Sciatic nerve (tissue), 2 donors: Measurements from ENCODE around the gene FAM216A. TPM values are rescaled to one million over a fixed set of nuclear protein-coding genes. Genes with fewer than 3 reads are reported as not detected.
"Not testable (repeated sequence)": the region's sequence is repeated elsewhere in the genome, so short reads cannot be mapped to it uniquely, and the experiment has no call there.

Experiments used
- ATAC-seq: fragments of 200-7000 bp; cut with Tn5 transposase; one replicate; pipeline ENCODE4 v1.9.1; 2020; ENCODE audit warnings: mild to moderate bottlenecking, moderate library complexity
- DNase-seq: peaks from one replicate; pipeline ENCODE4 v3.0.0-alpha.2; 2020; ENCODE audit warnings: low spot score
- intact Hi-C: fragments of 100-400 bp; cut with DNase I; formaldehyde crosslinking; loops from one replicate; pipeline ENCODE4 v1.14.2; 2022
- total RNA-seq: library from RNA; stranded (reverse); fragmentation: NEBNext Ultra II Directional; extraction: Animal tissue kit (Norgen Biotek cat#: 25700); gene quantifications from one replicate; pipeline ENCODE4 v1.2.1, GENCODE V29; 2021
- donor health status: DM: no; HTN: no; CAD: no.
- donor health status: DM: no; HTN: no; CAD: no.

The FAM216A gene, protein sequence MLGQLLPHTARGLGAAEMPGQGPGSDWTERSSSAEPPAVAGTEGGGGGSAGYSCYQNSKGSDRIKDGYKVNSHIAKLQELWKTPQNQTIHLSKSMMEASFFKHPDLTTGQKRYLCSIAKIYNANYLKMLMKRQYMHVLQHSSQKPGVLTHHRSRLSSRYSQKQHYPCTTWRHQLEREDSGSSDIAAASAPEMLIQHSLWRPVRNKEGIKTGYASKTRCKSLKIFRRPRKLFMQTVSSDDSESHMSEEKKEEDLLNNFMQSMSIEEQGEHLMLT
- total RNA-seq = 5.8 TPM

DNA sequence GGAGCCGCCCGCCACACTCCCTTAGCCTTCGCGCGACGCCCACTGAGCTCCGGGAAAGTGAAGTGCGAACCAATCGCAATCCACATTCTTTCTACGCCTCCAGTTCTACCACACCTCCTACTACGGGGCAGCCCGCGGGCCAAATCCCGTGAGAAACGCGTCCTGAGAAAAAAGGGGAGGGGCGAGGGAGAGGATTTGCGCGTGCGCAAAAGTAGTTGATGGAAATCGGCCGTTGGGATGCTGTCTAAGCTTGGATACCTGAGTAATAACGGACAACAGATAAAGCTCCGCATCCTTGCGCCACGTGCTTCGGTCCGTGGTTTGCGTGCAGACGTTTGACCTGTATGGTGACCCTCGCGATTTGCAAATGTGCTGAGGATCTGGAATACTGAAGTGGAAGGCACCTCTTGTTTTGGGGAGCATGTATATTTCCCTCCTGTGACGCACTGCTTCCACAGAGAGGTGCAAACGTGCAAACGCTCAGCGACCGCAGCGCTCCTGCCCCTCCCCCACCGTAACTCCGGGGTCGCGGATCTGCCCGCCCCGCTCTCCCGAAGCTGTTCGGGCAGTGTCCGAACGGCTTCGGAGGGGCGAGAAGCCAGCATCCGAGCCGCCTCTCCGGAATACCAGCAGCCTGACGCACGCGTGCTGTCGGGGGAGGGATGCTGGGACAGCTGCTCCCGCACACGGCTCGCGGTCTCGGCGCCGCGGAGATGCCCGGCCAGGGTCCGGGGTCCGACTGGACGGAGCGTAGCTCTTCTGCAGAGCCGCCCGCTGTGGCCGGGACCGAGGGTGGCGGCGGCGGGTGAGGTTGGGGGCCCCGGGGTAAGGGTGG lies at the start of gene FAM216A, which contains the start of gene GPN3:
Gene FAM216A (plus strand): TSS at position 632 of the 835 bp plus-strand sequence. CDS start 31 bp downstream, at position 663.
Gene GPN3 (minus strand): TSS at position 44 of the 835 bp plus-strand sequence. CDS start 54 bp downstream, outside the sequence.
- DNase-seq (peak; percentile 97), ATAC-seq (peak; percentile 97)
- intact Hi-C loops = no loop called here

DNA sequence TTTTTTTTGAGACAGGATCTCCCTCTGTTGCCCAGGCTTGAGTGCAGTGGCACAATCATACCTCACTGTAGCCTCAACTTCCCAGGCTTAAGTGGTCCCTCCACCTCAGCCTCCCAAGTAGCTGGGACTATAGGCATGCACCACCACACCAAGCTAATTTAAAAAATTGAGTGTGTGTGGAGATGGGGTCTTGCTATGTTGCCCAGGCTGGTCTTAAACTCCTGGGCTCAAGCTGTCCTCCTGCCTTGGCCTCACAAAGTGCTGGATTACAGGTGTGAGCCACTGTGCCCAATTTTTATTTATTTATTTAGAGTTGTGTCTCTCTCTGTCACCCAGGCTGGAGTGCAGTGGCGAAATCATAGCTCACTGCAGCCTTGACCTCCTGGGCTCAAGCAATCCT lies 48.0 kb upstream of the FAM216A start:
- not testable (repeated sequence) for ATAC-seq, DNase-seq
- intact Hi-C loops = loop anchor here (10.0 kb wide), 1 partner anchor 316 kb away; no protein-coding TSS in a partner anchor

GRCh38 chr12:110421159-110421661 lies 47.4 kb upstream of the FAM216A start:
- DNase-seq (no peak), ATAC-seq (no peak)
- intact Hi-C loops = loop anchor here (10.0 kb wide), 1 partner anchor 316 kb away; no protein-coding TSS in a partner anchor

DNA sequence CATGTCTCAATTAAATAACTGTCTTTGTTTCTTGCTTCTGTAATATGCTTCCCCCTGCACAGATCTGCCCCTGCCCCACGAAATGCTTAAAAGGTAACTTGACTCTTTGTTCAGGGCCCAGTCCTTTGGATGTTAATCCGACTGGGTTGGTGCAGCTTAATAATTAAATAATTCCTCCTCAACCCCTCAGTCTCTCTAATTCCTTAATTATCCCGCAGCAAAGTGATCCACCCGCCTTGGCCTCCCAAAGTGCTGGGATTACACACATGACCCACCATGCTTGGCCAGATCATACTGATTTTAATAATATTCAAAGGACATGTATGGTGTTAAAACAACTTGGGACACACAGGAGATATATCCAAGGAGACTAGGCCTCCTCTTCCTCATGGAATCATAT lies 46.9 kb upstream of the FAM216A start:
- intact Hi-C loops = loop anchor here (10.0 kb wide), 1 partner anchor 317 kb away; no protein-coding TSS in a partner anchor
- DNase-seq = no peak
- ATAC-seq = no peak

GRCh38 chr12:110424237-110424636 lies 44.4 kb upstream of the FAM216A start:
- DNase-seq (no peak), ATAC-seq (no peak)
- intact Hi-C loops = loop anchor here (10.0 kb wide), 1 partner anchor 319 kb away; no protein-coding TSS in a partner anchor

GRCh38 chr12:110426406-110426805 lies 42.2 kb upstream of the FAM216A start:
- ATAC-seq (no peak), DNase-seq (no peak)
- intact Hi-C loops = loop anchor here (10.0 kb wide), 1 partner anchor 322 kb away; no protein-coding TSS in a partner anchor

GRCh38 chr12:110429676-110430075 lies 39.0 kb upstream of the FAM216A start:
- not testable (repeated sequence) for ATAC-seq, DNase-seq
- intact Hi-C loops = loop anchor here (10.0 kb wide), 1 partner anchor 325 kb away; no protein-coding TSS in a partner anchor

- intact Hi-C loops = no loop called here
- ATAC-seq (no peak), DNase-seq (no peak)
These were observed 36.6 kb upstream of the FAM216A start for GRCh38 chr12:110431957-110432587.

DNA sequence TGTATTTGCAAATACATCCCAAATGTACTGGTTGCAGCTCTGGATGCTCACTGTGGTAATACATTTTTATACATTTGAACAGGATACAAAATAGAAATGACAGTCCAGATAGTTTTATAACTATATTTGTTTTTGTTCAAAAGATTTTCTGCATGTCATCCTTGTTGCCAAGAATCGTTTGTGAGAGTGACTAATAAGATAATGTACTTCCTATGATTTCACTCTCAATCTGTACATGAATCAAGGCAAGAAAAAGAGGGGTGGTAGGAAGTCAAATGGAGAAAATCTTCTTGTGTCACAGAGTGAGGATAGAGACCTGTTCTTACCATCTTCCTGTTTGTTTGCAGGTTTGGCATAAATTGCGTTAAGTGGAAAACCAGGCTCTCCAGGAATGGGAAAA lies 32.4 kb upstream of the FAM216A start:
- DNase-seq = no peak
- intact Hi-C loops = no loop called here
- no peak for ATAC-seq

DNA sequence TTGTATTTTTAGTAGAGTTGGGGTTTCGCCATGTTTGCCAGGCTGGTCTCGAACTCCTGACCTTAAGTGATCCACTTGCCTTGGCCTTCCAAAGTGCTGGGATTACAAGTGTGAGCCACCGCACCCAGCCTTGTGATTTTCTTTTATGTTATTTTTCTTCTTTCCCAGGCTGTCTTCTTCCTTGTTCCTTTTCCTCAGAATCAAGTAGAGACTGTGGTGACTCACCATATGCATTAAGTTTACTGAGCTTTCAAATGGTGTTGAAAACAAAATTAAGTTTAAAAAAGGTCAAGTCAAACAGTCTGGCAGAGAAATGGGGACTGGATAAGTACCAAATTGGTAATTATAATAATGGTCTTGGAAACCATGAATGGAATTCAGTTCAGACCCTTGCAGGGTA lies 24.2 kb upstream of the FAM216A start:
- ATAC-seq (no peak), DNase-seq (no peak)
- intact Hi-C loops = loop anchor here (10.0 kb wide), 1 partner anchor 170 kb away; the partner anchor contains the start of gene TCTN1

DNA sequence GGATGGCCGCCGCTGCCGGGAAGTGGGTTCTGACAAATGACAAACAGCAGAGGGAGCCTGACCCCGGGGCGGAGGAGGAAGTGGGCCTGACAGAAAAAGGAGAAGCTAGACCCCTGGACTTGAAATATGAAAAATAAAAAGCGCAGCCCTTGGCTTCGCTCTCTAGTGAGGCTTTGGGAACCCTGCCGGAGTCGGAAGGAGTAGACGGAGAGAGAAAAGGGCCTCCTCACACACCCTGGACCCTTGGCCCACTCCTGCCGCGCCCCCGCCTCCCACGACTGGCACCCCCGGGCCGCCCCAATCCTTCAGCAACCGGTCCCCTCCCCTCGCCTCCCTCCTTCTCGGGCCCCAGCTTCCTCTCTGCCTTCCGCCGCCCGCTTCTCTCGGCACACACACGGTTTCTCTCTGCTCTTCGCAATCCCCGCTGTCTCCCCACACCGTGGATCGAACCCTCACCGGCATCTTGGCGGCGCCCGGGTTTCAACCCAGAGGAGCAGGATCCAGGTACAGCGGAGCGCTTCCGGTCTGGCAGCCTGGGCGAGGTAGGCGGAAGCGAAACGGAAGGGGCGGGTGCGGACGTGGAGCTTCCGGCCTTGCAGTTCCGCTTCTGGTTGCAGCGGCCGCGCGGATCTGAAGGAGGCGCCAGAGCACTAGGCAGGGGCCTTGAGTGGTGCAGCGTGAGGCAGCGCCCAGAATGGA lies 18.7 kb upstream of the FAM216A start, which contains the start of gene ARPC3:
Gene ARPC3 (minus strand): TSS at position 539 of the 699 bp plus-strand sequence. CDS start 77 bp downstream, at position 462.
- ATAC-seq (peak; percentile 99), DNase-seq (peak; percentile 96)
- intact Hi-C loops = loop anchor here (10.0 kb wide), 1 partner anchor 165 kb away; the partner anchor contains the start of gene TCTN1

DNA sequence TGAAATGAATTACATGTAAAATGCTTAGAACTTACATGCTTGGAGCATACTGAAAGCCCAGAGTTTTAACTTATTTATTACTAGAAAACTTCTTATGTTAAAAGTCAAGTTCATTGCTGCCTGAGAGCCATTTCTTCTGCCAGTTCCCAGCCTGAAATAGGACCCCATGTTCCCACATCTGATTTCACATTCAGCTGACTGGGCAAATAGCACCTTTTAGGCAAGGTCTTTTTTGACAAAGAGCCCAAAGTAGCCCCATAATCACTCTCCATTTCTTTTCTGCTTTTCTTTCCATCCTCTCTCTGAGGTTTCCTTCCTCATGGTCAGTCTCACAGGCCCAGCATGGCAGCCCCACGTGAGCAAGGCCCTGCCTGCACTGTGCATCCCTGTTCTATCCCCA lies 17.4 kb upstream of the FAM216A start:
- DNase-seq = peak; percentile 39
- intact Hi-C loops = no loop called here
- no peak for ATAC-seq

DNA sequence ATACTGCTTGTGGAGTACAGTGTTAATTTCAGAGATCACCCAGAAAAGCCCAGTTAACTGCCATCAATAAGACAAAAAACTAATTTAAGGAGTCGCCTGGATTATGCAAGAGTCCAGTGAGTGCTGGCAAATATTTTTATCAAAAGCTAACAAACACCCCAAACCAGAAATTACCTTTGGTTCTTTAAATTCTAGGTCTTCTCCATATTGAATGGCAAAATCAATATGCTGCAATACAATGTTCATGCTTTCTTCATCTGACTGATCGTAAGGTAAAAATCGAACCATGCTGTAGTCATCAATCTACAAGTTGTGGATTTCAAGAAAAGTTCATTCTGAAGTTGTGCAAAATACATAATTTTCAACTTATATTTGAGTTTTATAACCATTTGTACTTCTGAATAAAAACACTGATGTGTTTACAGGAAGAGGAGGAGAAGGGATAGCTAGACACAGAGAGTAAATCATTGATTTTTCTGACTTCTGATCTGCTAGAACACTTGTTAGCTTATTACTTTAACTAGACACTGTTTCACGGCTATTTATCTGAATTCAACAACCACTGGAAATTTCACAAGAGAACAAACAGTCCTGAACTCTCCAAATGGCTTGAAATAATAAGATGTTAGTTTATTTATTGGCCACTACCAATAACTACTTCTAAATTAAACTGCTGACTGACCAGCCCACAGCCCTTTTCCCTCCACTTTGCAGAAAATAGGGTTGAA lies 14.9 kb upstream of the FAM216A start:
- DNase-seq = no peak
- no peak for ATAC-seq
- intact Hi-C loops = no loop called here

GRCh38 chr12:110458756-110459155 lies 9.9 kb upstream of the FAM216A start:
- ATAC-seq (no peak), DNase-seq (no peak)
- intact Hi-C loops = no loop called here

- DNase-seq, intact Hi-C loops, ATAC-seq: not testable (repeated sequence)
These were observed 7.5 kb upstream of the FAM216A start for GRCh38 chr12:110461189-110461588.

GRCh38 chr12:110465024-110465423 lies 3.6 kb upstream of the FAM216A start:
- no peak for ATAC-seq
- intact Hi-C loops = no loop called here
- no peak for DNase-seq

DNA sequence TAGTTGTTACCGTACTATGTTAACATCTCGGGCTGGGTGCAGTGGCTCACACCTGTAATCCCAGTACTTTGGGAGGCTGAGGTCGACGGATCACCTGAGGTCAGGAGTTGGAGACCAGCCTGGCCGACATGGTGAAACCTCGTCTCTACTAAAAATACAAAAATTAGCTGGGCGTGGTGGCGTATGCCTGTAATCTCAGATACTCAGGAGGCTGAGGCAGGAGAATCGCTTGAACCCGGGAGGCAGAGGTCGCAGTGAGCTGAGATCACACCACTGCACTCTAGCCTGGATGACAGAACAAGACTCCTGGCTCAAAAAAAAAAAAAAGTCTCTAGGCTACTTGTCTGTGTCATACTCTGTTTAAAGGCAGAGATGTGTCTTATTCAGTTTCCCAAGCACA lies 2.9 kb upstream of the FAM216A start:
- ATAC-seq, intact Hi-C loops, DNase-seq: not testable (repeated sequence)
